Measurements from ENCODE around the gene LAMP2. TPM values are rescaled to one million over a fixed set of nuclear protein-coding genes. Genes with fewer than 3 reads are reported as not detected.

Gene LAMP2
- total and polyA plus RNA-seq, 9 of the 15 experiments (the other 6 are each of a cell fraction or from before 2014, with no cell fraction given), result 22.3 to 77.7 (median 48.6) TPM

GRCh38 chrX:120499301-120500072 is 30.4 kb upstream of the LAMP2 start:
- H3K4me2 ChIP-seq (ENCODE audit: insufficient read depth, low read length), result no peak overlapping the region
- ATAC-seq (no peak), FAIRE-seq (no peak), DNase-seq (ENCODE audit: extremely low read depth in 1 of 4, low spot score in 3 of 4) (no peak)
- no peaks in the 10 kb centered on the region for H3K79me2 ChIP-seq (ENCODE audit: control insufficient read depth, insufficient read depth, low read length)
- no peak overlapping the region for H3K4me3 ChIP-seq
- ChIA-PET CTCF (ENCODE audit: low intra/inter-chr PET ratio) (interaction anchor here (2.8 kb wide), 1 partner anchor 165 kb away, joined by 18 read pairs; no protein-coding TSS in a partner anchor), POLR2A (no interaction called here)
- whole genome bisulfite sequencing (ENCODE audit: insufficient coverage, low coverage, missing lambda C conversion rate), result 43% methylated on average over 4 of the region's 4 CpGs
- in situ Hi-C loops (cut with MboI), result no loop called here
- no peaks in the 10 kb centered on the region for H3K9me3 ChIP-seq (replicated peaks; ENCODE audit: control insufficient read depth, insufficient read depth, low read depth, low read length)
- H3K9me1 ChIP-seq (ENCODE audit: control insufficient read depth, insufficient read depth, low read length), result no peaks in the 10 kb centered on the region
- intact Hi-C loops (cut with micrococcal nuclease), result loop anchor here (5.0 kb wide), 1 partner anchor 273 kb away; no protein-coding TSS in a partner anchor
- H3K9ac ChIP-seq (ENCODE audit: insufficient read depth in 1 of 2, low read depth in 2 of 2, low read length in 2 of 2), result no peak overlapping the region
- H3K4me1 ChIP-seq (replicated peaks in 1 of 2; ENCODE audit: control insufficient read depth in 2 of 2, insufficient read depth in 2 of 2, low read length in 2 of 2), result no peaks in the 10 kb centered on the region; a peak in 1 of 5 replicates
- H4K20me1 ChIP-seq (replicated peaks; ENCODE audit: control insufficient read depth, insufficient read depth, low read length), result no peaks in the 10 kb centered on the region
- no peaks in the 10 kb centered on the region for H3K36me3 ChIP-seq (ENCODE audit: control insufficient read depth, insufficient read depth, low read length)
- H3K27ac ChIP-seq (ENCODE audit: extremely low read depth, low read depth, low read length), result no peak overlapping the region
- H3K27me3 ChIP-seq (ENCODE audit: control insufficient read depth in 2 of 2, insufficient read depth in 2 of 2, low read length in 2 of 2), result no peaks in the 10 kb centered on the region
- peak overlapping the region; percentile 50; the same call in 1 of the 2 replicates for H2AFZ ChIP-seq (ENCODE audit: low read depth, low read length)
- no TSS peak for BruUV-seq (replicated peaks)
- TF ChIP-seq, protein P1, sequence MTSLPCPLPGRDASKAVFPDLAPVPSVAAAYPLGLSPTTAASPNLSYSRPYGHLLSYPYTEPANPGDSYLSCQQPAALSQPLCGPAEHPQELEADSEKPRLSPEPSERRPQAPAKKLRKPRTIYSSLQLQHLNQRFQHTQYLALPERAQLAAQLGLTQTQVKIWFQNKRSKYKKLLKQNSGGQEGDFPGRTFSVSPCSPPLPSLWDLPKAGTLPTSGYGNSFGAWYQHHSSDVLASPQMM (CRISPR knock-in tag; IDR thresholded peaks at IDR 0.05), result no peak
- TF ChIP-seq ZBTB33 (CRISPR knock-in tag; IDR thresholded peaks at IDR 0.05) (no peak), E2F8 (IDR thresholded peaks at IDR 0.05; ENCODE audit: low read depth, partially characterized antibody) (no peak), NFXL1 (CRISPR knock-in tag; IDR thresholded peaks at IDR 0.05) (no peak), ZNF778 (CRISPR knock-in tag; IDR thresholded peaks at IDR 0.05) (no peak), L3MBTL2 (IDR thresholded peaks at IDR 0.05) (no peak), RAD51 (IDR thresholded peaks at IDR 0.05; ENCODE audit: borderline replicate concordance, low read depth) (no peak), TBL1XR1 (IDR thresholded peaks at IDR 0.05; ENCODE audit: low read length in 2 of 2) (no peak), OTX1 (CRISPR knock-in tag; IDR thresholded peaks at IDR 0.05) (no peak), CHD4 (IDR thresholded peaks at IDR 0.05; ENCODE audit: insufficient read depth, insufficient replicate concordance, low read depth, low read length, poor library complexity, severe bottlenecking) (no peak), ZNF282 (CRISPR knock-in tag; IDR thresholded peaks at IDR 0.05) (no peak), ZNF146 (CRISPR knock-in tag; IDR thresholded peaks at IDR 0.05; ENCODE audit: unreplicated experiment) (no peak), CAMTA2 (CRISPR knock-in tag; conservative IDR thresholded peaks at IDR 0.05) (no peak), ARHGAP35 (IDR thresholded peaks at IDR 0.05; ENCODE audit: partially characterized antibody) (no peak), MBD2 (IDR thresholded peaks at IDR 0.05; ENCODE audit: borderline replicate concordance, low read depth) (no peak)
- TF ChIP-seq, protein P2, sequence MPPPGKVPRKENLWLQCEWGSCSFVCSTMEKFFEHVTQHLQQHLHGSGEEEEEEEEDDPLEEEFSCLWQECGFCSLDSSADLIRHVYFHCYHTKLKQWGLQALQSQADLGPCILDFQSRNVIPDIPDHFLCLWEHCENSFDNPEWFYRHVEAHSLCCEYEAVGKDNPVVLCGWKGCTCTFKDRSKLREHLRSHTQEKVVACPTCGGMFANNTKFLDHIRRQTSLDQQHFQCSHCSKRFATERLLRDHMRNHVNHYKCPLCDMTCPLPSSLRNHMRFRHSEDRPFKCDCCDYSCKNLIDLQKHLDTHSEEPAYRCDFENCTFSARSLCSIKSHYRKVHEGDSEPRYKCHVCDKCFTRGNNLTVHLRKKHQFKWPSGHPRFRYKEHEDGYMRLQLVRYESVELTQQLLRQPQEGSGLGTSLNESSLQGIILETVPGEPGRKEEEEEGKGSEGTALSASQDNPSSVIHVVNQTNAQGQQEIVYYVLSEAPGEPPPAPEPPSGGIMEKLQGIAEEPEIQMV (tag; conservative IDR thresholded peaks at IDR 0.05; ENCODE audit: low read depth), result no peak

Data from K562 (cell line).